H1 (cell line): Measurements from ENCODE around the gene UAP1. TPM values are rescaled to one million over a fixed set of nuclear protein-coding genes. Genes with fewer than 3 reads are reported as not detected.

ENCODE experiments used
- CTCF ChIA-PET: fragments of 300-600 bp; sonication (Branson Sonifier 250); formaldehyde crosslinking; loops from one replicate; lab custom pipeline; 2021; ENCODE audit not compliant: partially characterized antibody; lab: Charles Lee
- POLR2A ChIA-PET: fragments of 300-600 bp; sonication (Branson Sonifier 250); formaldehyde crosslinking; loops from one replicate; lab custom pipeline; 2021; ENCODE audit warnings: inconsistent platforms; ENCODE audit not compliant: partially characterized antibody; lab: Charles Lee
- DNase-seq, 2 experiments: peaks; one replicate each; pipeline versions ENCODE4 v3.0.0 to v3.0.0-alpha.2; 2010 to 2022; ENCODE audit warnings: low spot score in 2 of 2, low read depth in 1 of 2, mixed read lengths in 1 of 2
- FAIRE-seq: peaks from 2 replicates; lab custom pipeline; 2011; peaks lifted over from hg19 to GRCh38; lab: Jason Lieb, UNC
- H2AFZ ChIP-seq: 2 replicates; pipeline ENCODE4 v1.8.1; 2012; ENCODE audit warnings: low read length, inconsistent platforms
- H2AK5ac ChIP-seq: 2 replicates; pipeline ENCODE4 v1.6.1; 2013; ENCODE audit warnings: low read depth, low read length
- H2BK120ac ChIP-seq: replicated peaks from 2 replicates; pipeline ENCODE3; 2013; ENCODE audit warnings: low read depth, low read length, inconsistent platforms
- H2BK12ac ChIP-seq: 2 replicates; pipeline ENCODE4 v1.6.1; 2013; ENCODE audit warnings: low read depth, low read length
- H2BK15ac ChIP-seq: 2 replicates; pipeline ENCODE4 v1.6.1; 2013; ENCODE audit warnings: low read length
- H2BK20ac ChIP-seq: 2 replicates; pipeline ENCODE4 v1.6.1; 2013; ENCODE audit warnings: low read length
- H2BK5ac ChIP-seq: 2 replicates; pipeline ENCODE4 v1.6.1; 2013; ENCODE audit warnings: low read depth, low read length
- H3K14ac ChIP-seq: 2 replicates; pipeline ENCODE4 v1.6.1; 2013; ENCODE audit warnings: inconsistent platforms; ENCODE audit not compliant: insufficient read length
- H3K18ac ChIP-seq: 2 replicates; pipeline ENCODE4 v1.6.1; 2013; ENCODE audit warnings: low read length; ENCODE audit errors: extremely low read depth
- H3K23ac ChIP-seq: 2 replicates; pipeline ENCODE4 v1.6.1; 2013; ENCODE audit warnings: inconsistent platforms; ENCODE audit not compliant: insufficient read length
- H3K23me2 ChIP-seq: 2 replicates; pipeline ENCODE4 v1.6.1; 2013; ENCODE audit warnings: low read depth, low read length
- H3K27ac ChIP-seq: 2 replicates; pipeline ENCODE4 v1.6.1; 2011; ENCODE audit warnings: low read depth, low read length, inconsistent platforms
- H3K27me3 ChIP-seq, 4 experiments: replicated peaks in 1 of 4; 1 replicate in 1 of 4; 2 replicates in 3 of 4; pipeline versions ENCODE4 v1.6.1 to v1.8.1; 2011 to 2013; ENCODE audit warnings: low read length in 3 of 4, mild to moderate bottlenecking in 3 of 4, inconsistent platforms in 2 of 4, mixed read lengths in 2 of 4, moderate library complexity in 1 of 4; ENCODE audit not compliant: control insufficient read depth in 3 of 4, insufficient read depth in 3 of 4; ENCODE audit errors: extremely low read depth in 1 of 4
- H3K36me3 ChIP-seq, 4 experiments: 2 replicates each; pipeline versions ENCODE4 v1.6.1 to v1.8.1; 2011 to 2013; ENCODE audit warnings: mild to moderate bottlenecking in 4 of 4, low read length in 3 of 4, moderate library complexity in 2 of 4, control low read depth in 1 of 4, inconsistent platforms in 1 of 4; ENCODE audit not compliant: insufficient read depth in 4 of 4, control insufficient read depth in 2 of 4
- H3K4ac ChIP-seq: replicated peaks from 2 replicates; pipeline ENCODE3; 2013; ENCODE audit warnings: low read length, low read depth, mixed read lengths, inconsistent platforms; ENCODE audit not compliant: insufficient read length
- H3K4me1 ChIP-seq, 4 experiments: replicated peaks in 1 of 4; 1 replicate in 1 of 4; 2 replicates in 3 of 4; pipeline versions ENCODE4 v1.6.1 to v1.8.1; 2011 to 2013; ENCODE audit warnings: low read length in 3 of 4, inconsistent platforms in 2 of 4, mixed read lengths in 1 of 4; ENCODE audit not compliant: insufficient read depth in 4 of 4, control insufficient read depth in 3 of 4
- H3K4me2 ChIP-seq, 2 experiments: 2 replicates each; pipeline versions ENCODE4 v1.6.1 to v1.8.1; 2011 to 2013; ENCODE audit warnings: low read depth in 2 of 2, low read length in 2 of 2, control low read depth in 1 of 2, inconsistent platforms in 1 of 2, mild to moderate bottlenecking in 1 of 2; ENCODE audit not compliant: insufficient read depth in 1 of 2
- H3K4me3 ChIP-seq, 4 experiments: fragments of 200-600, 300-600 bp in 1 of 4; sonication (generic), shearing (Covaris generic), sonication (Bioruptor Twin) in 1 of 4; 2 replicates each; pipeline versions ENCODE4 v1.5.1 to v1.8.1; 2011 to 2016; ENCODE audit warnings: low read length in 4 of 4, low read depth in 3 of 4, control low read depth in 2 of 4, inconsistent platforms in 2 of 4, mild to moderate bottlenecking in 2 of 4, mixed read lengths in 1 of 4, moderate library complexity in 1 of 4; ENCODE audit not compliant: insufficient read depth in 2 of 4; ENCODE audit errors: extremely low read depth in 1 of 4
- H3K56ac ChIP-seq: replicated peaks from 2 replicates; pipeline ENCODE3; 2013; ENCODE audit warnings: low read depth, mild to moderate bottlenecking, mixed read lengths, low read length, inconsistent platforms; ENCODE audit not compliant: insufficient read length
- H3K79me1 ChIP-seq: 2 replicates; pipeline ENCODE4 v1.6.1; 2013; ENCODE audit warnings: low read depth, low read length, control low read depth
- H3K79me2 ChIP-seq, 2 experiments: 2 replicates each; pipeline versions ENCODE4 v1.6.1 to v1.8.1; 2012 to 2013; ENCODE audit warnings: low read length in 2 of 2, mild to moderate bottlenecking in 2 of 2, inconsistent platforms in 1 of 2; ENCODE audit not compliant: insufficient read depth in 2 of 2, control insufficient read depth in 1 of 2
- H3K9ac ChIP-seq, 4 experiments: replicated peaks in 1 of 4; 1 replicate in 1 of 4; 2 replicates in 3 of 4; pipeline versions ENCODE4 v1.6.1 to v1.8.1; 2011 to 2013; ENCODE audit warnings: low read depth in 3 of 4, low read length in 3 of 4, control low read depth in 2 of 4, mild to moderate bottlenecking in 2 of 4, moderate library complexity in 2 of 4, inconsistent platforms in 1 of 4; ENCODE audit errors: extremely low read depth in 1 of 4
- H3K9me3 ChIP-seq, 2 experiments: 2 replicates each; pipeline versions ENCODE4 v1.6.1 to v1.8.1; 2012 to 2013; ENCODE audit warnings: mild to moderate bottlenecking in 2 of 2, moderate library complexity in 2 of 2, control low read depth in 1 of 2, inconsistent platforms in 1 of 2, low read depth in 1 of 2, low read length in 1 of 2, mixed read lengths in 1 of 2; ENCODE audit not compliant: insufficient read depth in 2 of 2
- H4K20me1 ChIP-seq, 2 experiments: replicated peaks in 1 of 2; 2 replicates each; pipeline versions ENCODE3 to v1.8.1; 2011 to 2013; ENCODE audit warnings: inconsistent platforms in 2 of 2, low read length in 2 of 2, mild to moderate bottlenecking in 1 of 2; ENCODE audit not compliant: insufficient read depth in 2 of 2, control insufficient read depth in 1 of 2
- H4K5ac ChIP-seq: 2 replicates; pipeline ENCODE4 v1.6.1; 2013; ENCODE audit warnings: low read length, low read depth, mixed read lengths, inconsistent platforms; ENCODE audit not compliant: insufficient read length
- H4K8ac ChIP-seq: 2 replicates; pipeline ENCODE4 v1.8.0; 2013; ENCODE audit warnings: mild to moderate bottlenecking, moderate library complexity, low read length, inconsistent platforms; ENCODE audit not compliant: insufficient read depth; ENCODE audit errors: extremely low read depth
- H4K91ac ChIP-seq: replicated peaks from 2 replicates; pipeline ENCODE3; 2013; ENCODE audit warnings: low read length, mixed read lengths, inconsistent platforms; ENCODE audit not compliant: insufficient read length
- JUN ChIP-seq: IDR thresholded peaks from 2 replicates; pipeline ENCODE4 v1.6.1; 2011; ENCODE audit warnings: low read depth, mild to moderate bottlenecking, improper control_type of control experiment, low read length
- SRF ChIP-seq: IDR thresholded peaks from 2 replicates; pipeline ENCODE4 v1.6.1; 2011; ENCODE audit warnings: mild to moderate bottlenecking, low read depth, low read length, moderate library complexity
- WGBS, 2 experiments: shearing (Covaris generic) in 1 of 2; methylation state at CpG; one replicate each; pipeline versions ENCODE4 v1.1.6 to v1.1.7; 2013 to 2015; ENCODE audit warnings: low lambda C conversion rate in 2 of 2, mixed read lengths in 2 of 2, inconsistent platforms in 1 of 2, low coverage in 1 of 2, missing lambda C conversion rate in 1 of 2; ENCODE audit not compliant: insufficient replicate concordance in 2 of 2, insufficient coverage in 1 of 2, insufficient read length in 1 of 2; ENCODE audit errors: extremely low coverage in 1 of 2, missing lambda C conversion rate in 1 of 2; 5-methylcytosine and 5-hydroxymethylcytosine counted together
- polyA plus RNA-seq, 7 experiments: library from polyadenylated mRNA; depleted of rRNA in 3 of 7; stranded (reverse) in 5 of 7; unstranded in 2 of 7; fragments of >200 nt in 5 of 7; fragments of 200-250 nt in 2 of 7; gene quantifications; 1 replicate in 5 of 7; 2 replicates in 1 of 7; 4 replicates in 1 of 7; pipeline versions ENCODE4 v1.2.1 to v1.2.3, GENCODE V29; 2011 to 2013; ENCODE audit warnings: missing spikeins in 2 of 7, mixed read lengths in 2 of 7
- total RNA-seq: library from RNA; stranded (reverse); fragmentation: NEBNext Ultra II Directional; extraction: Animal tissue kit (Norgen Biotek cat#: 25700); gene quantifications from 2 replicates; pipeline ENCODE4 v1.2.1, GENCODE V29; 2021
- TF ChIP-seq, protein P1 (sequence below): IDR thresholded peaks from 2 replicates; pipeline ENCODE4 v1.6.1; 2011; ENCODE audit warnings: low read length, improper control_type of control experiment

The UAP1 gene
- total and polyA plus RNA-seq, 2 of the 8 experiments (the other 6 are each of a cell fraction or from before 2014, with no cell fraction given) = 9.4 to 32.9 TPM

DNA sequence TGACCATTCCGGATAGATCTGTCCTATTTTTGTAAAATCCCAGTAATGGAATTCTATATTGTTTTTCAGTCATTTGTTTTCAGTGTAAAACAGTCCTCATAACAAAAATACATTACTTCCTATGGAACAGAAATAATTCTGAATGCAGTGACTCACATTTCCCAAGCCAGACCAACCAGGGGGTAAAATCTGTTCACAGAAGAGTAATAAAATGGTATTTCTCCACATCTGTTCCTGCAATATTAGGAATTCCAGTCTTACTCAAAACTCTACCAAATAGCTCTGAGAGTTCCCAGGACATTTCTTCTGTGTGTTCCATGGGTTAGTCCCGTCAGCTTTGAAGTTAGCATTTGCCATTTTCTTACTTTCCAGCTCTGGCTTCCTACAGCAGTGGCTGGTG is 68.1 kb downstream of the UAP1 start:
- no peaks in the 10 kb centered on the region for H4K20me1 ChIP-seq
- ChIA-PET CTCF (interaction anchor here (0.8 to 6.3 kb wide), 5 partner anchors 9 to 100 kb away, joined by 3 to 47 read pairs (median 3); no protein-coding TSS in a partner anchor), POLR2A (no interaction called here)
- H2BK15ac ChIP-seq = no peak overlapping the region
- WGBS, 2 experiments = 86% methylated on average over 2 of the region's 2 CpGs; no CpG with 5 or more reads in 1 of the 2 experiments
- no peaks in the 10 kb centered on the region for H3K27me3 ChIP-seq
- H3K4me1 ChIP-seq = peaks cover 0 to 3% (median 0%) of the 10 kb centered on the region in 4 experiments; a peak in 1 of 7 replicates
- H3K79me2 ChIP-seq = no peaks in the 10 kb centered on the region
- H4K91ac ChIP-seq = no peak overlapping the region
- no peak overlapping the region for H2BK5ac ChIP-seq
- H4K5ac ChIP-seq = no peak overlapping the region
- no peak overlapping the region for H3K4me2 ChIP-seq
- H2BK20ac ChIP-seq = no peak overlapping the region
- no peak overlapping the region for H3K56ac ChIP-seq
- H2BK12ac ChIP-seq = no peak overlapping the region
- H3K79me1 ChIP-seq = no peaks in the 10 kb centered on the region
- H3K9ac ChIP-seq = no peak overlapping the region
- FAIRE-seq = no peak
- H3K23ac ChIP-seq = no peak overlapping the region
- H3K36me3 ChIP-seq = no peaks in the 10 kb centered on the region
- H3K27ac ChIP-seq = no peak overlapping the region
- no peaks in the 10 kb centered on the region for H3K9me3 ChIP-seq
- H2BK120ac ChIP-seq = no peak overlapping the region
- no peak overlapping the region for H2AK5ac ChIP-seq
- H3K18ac ChIP-seq = no peak overlapping the region
- no peak overlapping the region for H2AFZ ChIP-seq
- no peaks in the 10 kb centered on the region for H3K23me2 ChIP-seq
- H3K4ac ChIP-seq = no peak overlapping the region
- no peak overlapping the region for H3K4me3 ChIP-seq
- H4K8ac ChIP-seq = no peak overlapping the region
- TF ChIP-seq JUN (no peak), SRF (no peak)
- TF ChIP-seq, protein P1, sequence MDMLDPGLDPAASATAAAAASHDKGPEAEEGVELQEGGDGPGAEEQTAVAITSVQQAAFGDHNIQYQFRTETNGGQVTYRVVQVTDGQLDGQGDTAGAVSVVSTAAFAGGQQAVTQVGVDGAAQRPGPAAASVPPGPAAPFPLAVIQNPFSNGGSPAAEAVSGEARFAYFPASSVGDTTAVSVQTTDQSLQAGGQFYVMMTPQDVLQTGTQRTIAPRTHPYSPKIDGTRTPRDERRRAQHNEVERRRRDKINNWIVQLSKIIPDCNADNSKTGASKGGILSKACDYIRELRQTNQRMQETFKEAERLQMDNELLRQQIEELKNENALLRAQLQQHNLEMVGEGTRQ = no peak
- no peak overlapping the region for H3K14ac ChIP-seq
- no peak for DNase-seq
